H1 (cell line): ENCODE results near the gene TANC1. TPM values are rescaled to one million over a fixed set of nuclear protein-coding genes. Genes with fewer than 3 reads are reported as not detected.

Experiments used
- CTCF ChIA-PET: fragments of 300-600 bp; sonication (Branson Sonifier 250); formaldehyde crosslinking; loops from one replicate; lab custom pipeline; 2021; ENCODE audit not compliant: partially characterized antibody; lab: Charles Lee
- POLR2A ChIA-PET: fragments of 300-600 bp; sonication (Branson Sonifier 250); formaldehyde crosslinking; loops from one replicate; lab custom pipeline; 2021; ENCODE audit warnings: inconsistent platforms; ENCODE audit not compliant: partially characterized antibody; lab: Charles Lee
- DNase-seq, 2 experiments: peaks; one replicate each; pipeline versions ENCODE4 v3.0.0 to v3.0.0-alpha.2; 2010 to 2022; ENCODE audit warnings: low spot score in 2 of 2, low read depth in 1 of 2, mixed read lengths in 1 of 2
- FAIRE-seq: peaks from 2 replicates; lab custom pipeline; 2011; peaks lifted over from hg19 to GRCh38; lab: Jason Lieb, UNC
- H2AFZ ChIP-seq: 2 replicates; pipeline ENCODE4 v1.8.1; 2012; ENCODE audit warnings: low read length, inconsistent platforms
- H2AK5ac ChIP-seq: 2 replicates; pipeline ENCODE4 v1.6.1; 2013; ENCODE audit warnings: low read depth, low read length
- H2BK120ac ChIP-seq: replicated peaks from 2 replicates; pipeline ENCODE3; 2013; ENCODE audit warnings: low read depth, low read length, inconsistent platforms
- H2BK12ac ChIP-seq: 2 replicates; pipeline ENCODE4 v1.6.1; 2013; ENCODE audit warnings: low read depth, low read length
- H2BK15ac ChIP-seq: 2 replicates; pipeline ENCODE4 v1.6.1; 2013; ENCODE audit warnings: low read length
- H2BK20ac ChIP-seq: 2 replicates; pipeline ENCODE4 v1.6.1; 2013; ENCODE audit warnings: low read length
- H2BK5ac ChIP-seq: 2 replicates; pipeline ENCODE4 v1.6.1; 2013; ENCODE audit warnings: low read depth, low read length
- H3K14ac ChIP-seq: 2 replicates; pipeline ENCODE4 v1.6.1; 2013; ENCODE audit warnings: inconsistent platforms; ENCODE audit not compliant: insufficient read length
- H3K18ac ChIP-seq: 2 replicates; pipeline ENCODE4 v1.6.1; 2013; ENCODE audit warnings: low read length; ENCODE audit errors: extremely low read depth
- H3K23ac ChIP-seq: 2 replicates; pipeline ENCODE4 v1.6.1; 2013; ENCODE audit warnings: inconsistent platforms; ENCODE audit not compliant: insufficient read length
- H3K23me2 ChIP-seq: 2 replicates; pipeline ENCODE4 v1.6.1; 2013; ENCODE audit warnings: low read depth, low read length
- H3K27ac ChIP-seq: 2 replicates; pipeline ENCODE4 v1.6.1; 2011; ENCODE audit warnings: low read depth, low read length, inconsistent platforms
- H3K27me3 ChIP-seq, 4 experiments: replicated peaks in 1 of 4; 1 replicate in 1 of 4; 2 replicates in 3 of 4; pipeline versions ENCODE4 v1.6.1 to v1.8.1; 2011 to 2013; ENCODE audit warnings: low read length in 3 of 4, mild to moderate bottlenecking in 3 of 4, inconsistent platforms in 2 of 4, mixed read lengths in 2 of 4, moderate library complexity in 1 of 4; ENCODE audit not compliant: control insufficient read depth in 3 of 4, insufficient read depth in 3 of 4; ENCODE audit errors: extremely low read depth in 1 of 4
- H3K36me3 ChIP-seq, 4 experiments: 2 replicates each; pipeline versions ENCODE4 v1.6.1 to v1.8.1; 2011 to 2013; ENCODE audit warnings: mild to moderate bottlenecking in 4 of 4, low read length in 3 of 4, moderate library complexity in 2 of 4, control low read depth in 1 of 4, inconsistent platforms in 1 of 4; ENCODE audit not compliant: insufficient read depth in 4 of 4, control insufficient read depth in 2 of 4
- H3K4ac ChIP-seq: replicated peaks from 2 replicates; pipeline ENCODE3; 2013; ENCODE audit warnings: low read length, low read depth, mixed read lengths, inconsistent platforms; ENCODE audit not compliant: insufficient read length
- H3K4me1 ChIP-seq, 4 experiments: replicated peaks in 1 of 4; 1 replicate in 1 of 4; 2 replicates in 3 of 4; pipeline versions ENCODE4 v1.6.1 to v1.8.1; 2011 to 2013; ENCODE audit warnings: low read length in 3 of 4, inconsistent platforms in 2 of 4, mixed read lengths in 1 of 4; ENCODE audit not compliant: insufficient read depth in 4 of 4, control insufficient read depth in 3 of 4
- H3K4me2 ChIP-seq, 2 experiments: 2 replicates each; pipeline versions ENCODE4 v1.6.1 to v1.8.1; 2011 to 2013; ENCODE audit warnings: low read depth in 2 of 2, low read length in 2 of 2, control low read depth in 1 of 2, inconsistent platforms in 1 of 2, mild to moderate bottlenecking in 1 of 2; ENCODE audit not compliant: insufficient read depth in 1 of 2
- H3K4me3 ChIP-seq, 4 experiments: fragments of 200-600, 300-600 bp in 1 of 4; sonication (generic), shearing (Covaris generic), sonication (Bioruptor Twin) in 1 of 4; 2 replicates each; pipeline versions ENCODE4 v1.5.1 to v1.8.1; 2011 to 2016; ENCODE audit warnings: low read length in 4 of 4, low read depth in 3 of 4, control low read depth in 2 of 4, inconsistent platforms in 2 of 4, mild to moderate bottlenecking in 2 of 4, mixed read lengths in 1 of 4, moderate library complexity in 1 of 4; ENCODE audit not compliant: insufficient read depth in 2 of 4; ENCODE audit errors: extremely low read depth in 1 of 4
- H3K56ac ChIP-seq: replicated peaks from 2 replicates; pipeline ENCODE3; 2013; ENCODE audit warnings: low read depth, mild to moderate bottlenecking, mixed read lengths, low read length, inconsistent platforms; ENCODE audit not compliant: insufficient read length
- H3K79me1 ChIP-seq: 2 replicates; pipeline ENCODE4 v1.6.1; 2013; ENCODE audit warnings: low read depth, low read length, control low read depth
- H3K79me2 ChIP-seq, 2 experiments: 2 replicates each; pipeline versions ENCODE4 v1.6.1 to v1.8.1; 2012 to 2013; ENCODE audit warnings: low read length in 2 of 2, mild to moderate bottlenecking in 2 of 2, inconsistent platforms in 1 of 2; ENCODE audit not compliant: insufficient read depth in 2 of 2, control insufficient read depth in 1 of 2
- H3K9ac ChIP-seq, 4 experiments: replicated peaks in 1 of 4; 1 replicate in 1 of 4; 2 replicates in 3 of 4; pipeline versions ENCODE4 v1.6.1 to v1.8.1; 2011 to 2013; ENCODE audit warnings: low read depth in 3 of 4, low read length in 3 of 4, control low read depth in 2 of 4, mild to moderate bottlenecking in 2 of 4, moderate library complexity in 2 of 4, inconsistent platforms in 1 of 4; ENCODE audit errors: extremely low read depth in 1 of 4
- H3K9me3 ChIP-seq, 2 experiments: 2 replicates each; pipeline versions ENCODE4 v1.6.1 to v1.8.1; 2012 to 2013; ENCODE audit warnings: mild to moderate bottlenecking in 2 of 2, moderate library complexity in 2 of 2, control low read depth in 1 of 2, inconsistent platforms in 1 of 2, low read depth in 1 of 2, low read length in 1 of 2, mixed read lengths in 1 of 2; ENCODE audit not compliant: insufficient read depth in 2 of 2
- H4K20me1 ChIP-seq, 2 experiments: replicated peaks in 1 of 2; 2 replicates each; pipeline versions ENCODE3 to v1.8.1; 2011 to 2013; ENCODE audit warnings: inconsistent platforms in 2 of 2, low read length in 2 of 2, mild to moderate bottlenecking in 1 of 2; ENCODE audit not compliant: insufficient read depth in 2 of 2, control insufficient read depth in 1 of 2
- H4K5ac ChIP-seq: 2 replicates; pipeline ENCODE4 v1.6.1; 2013; ENCODE audit warnings: low read length, low read depth, mixed read lengths, inconsistent platforms; ENCODE audit not compliant: insufficient read length
- H4K8ac ChIP-seq: 2 replicates; pipeline ENCODE4 v1.8.0; 2013; ENCODE audit warnings: mild to moderate bottlenecking, moderate library complexity, low read length, inconsistent platforms; ENCODE audit not compliant: insufficient read depth; ENCODE audit errors: extremely low read depth
- H4K91ac ChIP-seq: replicated peaks from 2 replicates; pipeline ENCODE3; 2013; ENCODE audit warnings: low read length, mixed read lengths, inconsistent platforms; ENCODE audit not compliant: insufficient read length
- CTCF ChIP-seq, 3 experiments: IDR thresholded peaks; 1 replicate in 2 of 3; 2 replicates in 1 of 3; pipeline versions ENCODE4 v1.5.1 to v1.6.1; 2011; ENCODE audit warnings: low read length in 3 of 3, mild to moderate bottlenecking in 3 of 3, inconsistent platforms in 2 of 3, low read depth in 1 of 3, moderate library complexity in 1 of 3; ENCODE audit not compliant: insufficient read depth in 1 of 3; ENCODE audit errors: control extremely low read depth in 1 of 3
- POLR2A ChIP-seq, 2 experiments: IDR thresholded peaks; 1 replicate in 1 of 2; 2 replicates in 1 of 2; pipeline ENCODE4 v1.6.1; 2011; ENCODE audit warnings: low read depth in 2 of 2, low read length in 2 of 2, mild to moderate bottlenecking in 2 of 2; ENCODE audit errors: control extremely low read depth in 1 of 2
- RFX5 ChIP-seq: IDR thresholded peaks from 2 replicates; pipeline ENCODE4 v1.6.1; 2011; ENCODE audit warnings: low read depth, low read length, improper control_type of control experiment, borderline replicate concordance
- WGBS, 2 experiments: shearing (Covaris generic) in 1 of 2; methylation state at CpG; one replicate each; pipeline versions ENCODE4 v1.1.6 to v1.1.7; 2013 to 2015; ENCODE audit warnings: low lambda C conversion rate in 2 of 2, mixed read lengths in 2 of 2, inconsistent platforms in 1 of 2, low coverage in 1 of 2, missing lambda C conversion rate in 1 of 2; ENCODE audit not compliant: insufficient replicate concordance in 2 of 2, insufficient coverage in 1 of 2, insufficient read length in 1 of 2; ENCODE audit errors: extremely low coverage in 1 of 2, missing lambda C conversion rate in 1 of 2; 5-methylcytosine and 5-hydroxymethylcytosine counted together
- polyA plus RNA-seq, 7 experiments: library from polyadenylated mRNA; depleted of rRNA in 3 of 7; stranded (reverse) in 5 of 7; unstranded in 2 of 7; fragments of >200 nt in 5 of 7; fragments of 200-250 nt in 2 of 7; gene quantifications; 1 replicate in 5 of 7; 2 replicates in 1 of 7; 4 replicates in 1 of 7; pipeline versions ENCODE4 v1.2.1 to v1.2.3, GENCODE V29; 2011 to 2013; ENCODE audit warnings: missing spikeins in 2 of 7, mixed read lengths in 2 of 7
- total RNA-seq: library from RNA; stranded (reverse); fragmentation: NEBNext Ultra II Directional; extraction: Animal tissue kit (Norgen Biotek cat#: 25700); gene quantifications from 2 replicates; pipeline ENCODE4 v1.2.1, GENCODE V29; 2021

The TANC1 gene
- total and polyA plus RNA-seq, 2 of the 8 experiments (the other 6 are each of a cell fraction or from before 2014, with no cell fraction given): 4.1 to 7.6 TPM

GRCh38 chr2:158999458-158999857, 31.0 kb downstream of the TANC1 start:
- no peak overlapping the region for H3K23ac ChIP-seq
- no peak overlapping the region for H2BK120ac ChIP-seq
- FAIRE-seq (no peak), DNase-seq (no peak)
- no peak overlapping the region for H3K27ac ChIP-seq
- H3K18ac ChIP-seq: no peak overlapping the region
- H4K91ac ChIP-seq: no peak overlapping the region
- no peak overlapping the region for H3K4ac ChIP-seq
- no peak overlapping the region for H3K4me3 ChIP-seq
- no peak overlapping the region for H3K9ac ChIP-seq
- H2AK5ac ChIP-seq: no peak overlapping the region
- peaks cover 0 to 9% (median 4%) of the 10 kb centered on the region in 4 experiments; a peak in 3 of 7 replicates for H3K4me1 ChIP-seq
- H2BK5ac ChIP-seq: no peak overlapping the region
- POLR2A ChIA-PET: no interaction called here
- H4K20me1 ChIP-seq: peaks cover 0 to 2% of the 10 kb centered on the region in 2 experiments
- no peak overlapping the region for H2AFZ ChIP-seq
- H2BK12ac ChIP-seq: no peak overlapping the region
- H4K8ac ChIP-seq: no peak overlapping the region
- H3K56ac ChIP-seq: no peak overlapping the region
- no peak overlapping the region for H4K5ac ChIP-seq
- H2BK20ac ChIP-seq: no peak overlapping the region
- H3K36me3 ChIP-seq: no peaks in the 10 kb centered on the region
- H3K79me1 ChIP-seq: peaks cover 2% of the 10 kb centered on the region; the same call in 1 of the 2 replicates
- H3K14ac ChIP-seq: no peak overlapping the region
- H3K23me2 ChIP-seq: no peaks in the 10 kb centered on the region
- no peaks in the 10 kb centered on the region; a peak in 1 of 4 replicates for H3K9me3 ChIP-seq
- no peaks in the 10 kb centered on the region for H3K27me3 ChIP-seq
- H2BK15ac ChIP-seq: no peak overlapping the region
- 0 out of 4 replicates have a peak, but pooled peaks cover 0 to 3% of the 10 kb centered on the region in 2 experiments for H3K79me2 ChIP-seq
- CTCF ChIA-PET: interaction anchor here (1.0 to 3.1 kb wide), 5 partner anchors 14 to 187 kb away, joined by 3 to 13 read pairs (median 3); no protein-coding TSS in a partner anchor
- TF ChIP-seq POLR2A (IDR thresholded peaks at IDR 0.05; ENCODE audit: control extremely low read depth in 1 of 2, low read depth in 2 of 2, low read length in 2 of 2) (no peak), CTCF (IDR thresholded peaks at IDR 0.05; ENCODE audit: control extremely low read depth in 1 of 3, insufficient read depth in 1 of 3, low read depth in 1 of 3, low read length in 3 of 3) (no peak), RFX5 (no peak)
- no peak overlapping the region for H3K4me2 ChIP-seq
- 89% methylated on average over 4 of the region's 4 CpGs; no CpG with 5 or more reads in 1 of the 2 experiments for WGBS, 2 experiments
